CD4-positive, alpha-beta T cell treated with Interleukin-4 for 1 hour (primary cell): ENCODE data around the gene TEPSIN.

Experiments
- DNase-seq, 2 donors: peaks; one replicate each; pipeline ENCODE4 v3.0.0-alpha.2; 2020 to 2022

Gene TEPSIN

GRCh38 chr17:81195941-81196495, 42.8 kb downstream of the TEPSIN start:
- DNase-seq = no peak

- DNase-seq = no peak
Measured at GRCh38 chr17:81194941-81195901, 43.6 kb downstream of the TEPSIN start.

- no peak for DNase-seq
Measured at GRCh38 chr17:81194225-81194760, 44.6 kb downstream of the TEPSIN start.

GRCh38 chr17:81193470-81194224, 45.2 kb downstream of the TEPSIN start:
- DNase-seq = no peak

- no peak for DNase-seq
Measured at GRCh38 chr17:81193051-81193410, 45.8 kb downstream of the TEPSIN start.

- DNase-seq = no peak
Measured at GRCh38 chr17:81192386-81193050, 46.3 kb downstream of the TEPSIN start.

- DNase-seq = no peak
Measured at GRCh38 chr17:81191646-81192045, 47.2 kb downstream of the TEPSIN start.

- DNase-seq = no peak
Measured at GRCh38 chr17:81191116-81191515, 47.7 kb downstream of the TEPSIN start.

GRCh38 chr17:81190591-81190990, 48.3 kb downstream of the TEPSIN start:
- no peak for DNase-seq

- no peak for DNase-seq
Measured at GRCh38 chr17:81189670-81190530, 49.0 kb downstream of the TEPSIN start.

- DNase-seq = no peak
Measured at GRCh38 chr17:81189016-81189415, 49.8 kb downstream of the TEPSIN start.

- DNase-seq = no peak
Measured at GRCh38 chr17:81188491-81188840, 50.4 kb downstream of the TEPSIN start.

- DNase-seq = no peak
Measured at GRCh38 chr17:81187586-81188490, 51.0 kb downstream of the TEPSIN start.

GRCh38 chr17:81187120-81187519, 51.7 kb downstream of the TEPSIN start:
- no peak for DNase-seq

GRCh38 chr17:81186203-81186602, 52.7 kb downstream of the TEPSIN start:
- DNase-seq = no peak

- no peak for DNase-seq
Measured at GRCh38 chr17:81184555-81184954, 54.3 kb downstream of the TEPSIN start.

GRCh38 chr17:81183807-81184206, 55.0 kb downstream of the TEPSIN start:
- no peak for DNase-seq

- no peak for DNase-seq
Measured at GRCh38 chr17:81183316-81183715, 55.5 kb downstream of the TEPSIN start.

- no peak for DNase-seq
Measured at GRCh38 chr17:81182596-81182995, 56.3 kb downstream of the TEPSIN start.

GRCh38 chr17:81181811-81182185, 57.1 kb downstream of the TEPSIN start:
- DNase-seq = no peak
